Activated CD4-positive, CD25-positive, alpha-beta regulatory T cell treated with anti-CD3 and anti-CD28 coated beads, Interleukin-2, amount 50 U/mL, for 16 hours (primary cell): ENCODE results near the gene DHX34.
"Not testable (repeated sequence)": the region's sequence is repeated elsewhere in the genome, so short reads cannot be mapped to it uniquely, and the experiment has no call there.

Experiments used
- DNase-seq: peaks from one replicate; pipeline ENCODE4 v3.0.0-alpha.2; 2020; ENCODE audit warnings: low read depth, low spot score

Gene DHX34

DNA sequence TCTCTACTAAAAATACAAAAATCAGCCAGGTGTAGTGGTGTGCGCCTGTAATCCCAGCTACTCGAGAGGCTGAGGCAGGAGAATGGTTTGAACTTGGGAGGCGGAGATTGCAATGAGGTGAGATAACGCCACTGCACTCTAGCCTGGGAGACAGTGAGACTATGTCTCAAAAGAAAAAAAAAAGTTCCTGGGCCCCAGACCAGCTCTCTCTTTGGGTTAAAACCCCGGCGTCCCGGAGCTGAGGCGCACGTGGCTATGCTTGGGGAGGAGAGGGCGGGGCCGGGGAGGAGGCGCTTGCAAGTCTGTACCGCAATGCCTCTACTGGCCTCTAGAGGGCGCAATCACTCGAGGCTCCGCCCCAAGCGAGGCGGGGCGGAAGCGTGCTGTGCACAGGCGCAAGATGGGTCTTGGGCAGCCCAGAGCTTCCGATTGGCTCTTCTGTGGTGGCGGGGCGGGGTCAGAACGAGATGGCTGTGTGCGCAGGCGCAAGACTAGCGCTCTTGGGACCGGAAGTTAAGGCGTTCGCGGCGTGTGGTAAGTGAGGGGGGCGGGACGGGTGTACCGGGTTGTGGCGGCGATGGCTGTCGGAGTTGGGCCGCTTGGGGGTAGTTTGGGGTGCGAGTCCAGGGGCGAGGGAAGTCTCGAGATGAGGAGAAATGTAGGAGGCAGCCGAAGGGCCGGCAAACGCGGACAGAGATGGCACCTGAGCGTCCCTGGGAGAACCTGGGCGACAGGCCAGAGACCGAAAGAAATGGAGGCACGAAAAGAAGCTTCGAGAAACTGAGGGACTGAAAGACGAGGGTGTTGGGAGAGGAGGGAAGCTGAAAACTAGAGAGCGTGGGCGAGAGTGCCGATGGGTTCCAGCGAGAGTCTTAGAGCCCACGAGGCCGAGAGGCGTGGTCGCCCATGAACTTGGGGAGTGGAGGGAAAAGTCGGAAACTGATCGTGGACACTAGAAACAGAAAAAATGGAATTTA lies at the start of gene DHX34:
TSS of gene DHX34 (plus strand) at position 497 of the 977 bp plus-strand sequence. CDS start 3,716 bp downstream, outside the sequence.
- DNase-seq: peak; percentile 97

DNA sequence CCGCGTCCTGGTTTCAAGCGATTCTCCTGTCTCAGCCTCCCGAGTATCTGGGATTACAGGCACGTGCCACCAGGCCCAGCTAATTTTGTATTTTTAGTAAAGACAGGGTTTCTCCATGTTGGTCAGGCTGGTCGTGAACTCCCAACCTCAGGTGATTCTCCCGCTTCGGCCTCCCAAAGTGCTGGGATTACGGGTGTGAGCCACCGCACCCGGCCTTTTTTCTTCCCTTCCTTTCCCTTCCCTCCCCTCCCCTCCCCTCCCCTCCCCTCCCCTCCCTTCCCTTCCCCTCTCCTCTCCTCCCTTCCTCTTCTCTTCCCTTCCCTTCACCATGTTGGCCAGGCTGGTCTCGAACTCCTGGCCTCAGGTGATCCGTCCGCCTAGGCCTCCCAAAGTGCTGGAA lies 48.2 kb upstream of the DHX34 start:
- not testable (repeated sequence) for DNase-seq

- no peak for DNase-seq
Measured at GRCh38 chr19:47302249-47302648, 46.9 kb upstream of the DHX34 start.

GRCh38 chr19:47303966-47304365 lies 45.1 kb upstream of the DHX34 start:
- no peak for DNase-seq

GRCh38 chr19:47305309-47305751 lies 43.8 kb upstream of the DHX34 start:
- DNase-seq: peak; percentile 38

- no peak for DNase-seq
Measured at GRCh38 chr19:47306303-47306702, 42.8 kb upstream of the DHX34 start.

DNA sequence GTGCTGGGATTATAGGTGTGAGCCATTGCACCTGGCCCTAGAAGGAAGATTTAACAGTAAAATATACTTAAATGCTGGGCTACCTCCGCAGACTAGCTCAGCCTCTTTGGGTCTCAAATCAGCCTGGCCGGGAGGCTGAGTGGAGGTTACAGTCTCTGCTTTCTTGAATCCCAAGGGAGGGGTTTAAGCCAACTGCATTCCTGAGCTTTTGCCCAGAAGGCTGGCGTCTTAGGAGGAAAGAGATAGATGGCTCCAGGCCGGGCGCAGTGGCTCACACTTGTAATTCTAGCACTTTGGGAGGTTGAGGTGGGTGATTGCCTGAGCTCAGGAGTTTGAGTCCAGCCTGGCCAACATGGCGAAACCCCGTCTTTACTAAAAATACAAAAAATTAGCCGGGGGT lies 40.1 kb upstream of the DHX34 start:
- DNase-seq: no peak

GRCh38 chr19:47309608-47310007 lies 39.5 kb upstream of the DHX34 start, which contains the start of gene C5AR1:
Gene C5AR1 (plus strand): TSS chr19:47309861. CDS start chr19:47309896, 35 bp downstream.
- DNase-seq: no peak

DNA sequence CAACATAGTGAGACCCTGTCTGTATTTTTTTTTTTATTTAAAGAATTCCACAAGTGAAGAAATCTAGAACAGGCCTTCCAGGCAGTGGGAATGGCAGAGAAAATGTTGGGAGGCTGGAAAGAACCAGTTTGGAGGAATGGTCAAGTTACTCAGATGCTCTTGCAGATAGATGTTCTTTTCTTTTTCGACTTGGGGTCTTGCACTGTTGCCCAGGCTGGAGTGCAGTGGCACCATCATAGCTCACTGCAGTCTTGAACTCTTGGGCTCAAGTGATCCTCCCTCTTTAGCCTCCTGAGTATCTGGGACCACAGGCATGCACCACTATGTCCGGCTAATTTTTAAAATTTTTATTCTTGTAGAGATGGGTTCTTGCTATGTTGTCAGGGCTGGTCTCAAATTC lies 38.8 kb upstream of the DHX34 start:
- no peak for DNase-seq

- no peak for DNase-seq
Measured at GRCh38 chr19:47310819-47311218, 38.3 kb upstream of the DHX34 start.

- no peak for DNase-seq
Measured at GRCh38 chr19:47312366-47313006, 36.6 kb upstream of the DHX34 start.

GRCh38 chr19:47313754-47314295 lies 35.3 kb upstream of the DHX34 start:
- no peak for DNase-seq

DNA sequence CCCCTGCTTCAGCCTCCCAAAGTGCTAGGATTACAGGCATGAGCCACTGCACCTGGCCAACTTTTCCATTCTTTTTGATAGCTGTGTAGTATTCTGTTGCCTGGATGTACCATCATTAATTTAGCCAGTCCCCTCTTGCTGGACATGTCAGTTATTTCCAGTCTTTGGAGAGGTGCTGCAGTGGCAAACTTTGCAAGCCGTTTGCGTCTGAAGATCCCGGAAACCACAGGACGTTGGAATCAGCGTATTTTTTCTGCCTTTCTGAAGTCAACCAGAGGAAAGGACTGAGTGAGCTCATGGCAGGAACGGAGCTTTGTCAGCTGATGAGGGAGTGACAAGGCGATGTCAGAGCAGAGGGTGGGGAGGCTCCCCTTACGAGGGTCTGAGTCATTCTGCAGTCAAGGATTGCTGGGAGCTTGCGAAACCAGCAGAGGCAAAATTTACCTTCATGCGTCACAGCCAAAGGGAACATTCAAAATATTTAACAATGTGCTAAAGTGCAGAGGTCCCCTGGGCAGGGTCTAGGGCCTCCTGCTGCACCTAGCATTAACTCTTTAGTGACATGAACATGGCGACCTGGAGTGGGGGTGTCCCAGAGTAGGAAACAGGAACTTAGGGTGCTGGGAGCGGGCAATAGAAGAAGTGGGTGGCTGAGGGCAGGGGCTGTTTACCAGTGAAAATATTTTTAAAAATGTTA lies 33.8 kb upstream of the DHX34 start:
- DNase-seq: no peak

DNA sequence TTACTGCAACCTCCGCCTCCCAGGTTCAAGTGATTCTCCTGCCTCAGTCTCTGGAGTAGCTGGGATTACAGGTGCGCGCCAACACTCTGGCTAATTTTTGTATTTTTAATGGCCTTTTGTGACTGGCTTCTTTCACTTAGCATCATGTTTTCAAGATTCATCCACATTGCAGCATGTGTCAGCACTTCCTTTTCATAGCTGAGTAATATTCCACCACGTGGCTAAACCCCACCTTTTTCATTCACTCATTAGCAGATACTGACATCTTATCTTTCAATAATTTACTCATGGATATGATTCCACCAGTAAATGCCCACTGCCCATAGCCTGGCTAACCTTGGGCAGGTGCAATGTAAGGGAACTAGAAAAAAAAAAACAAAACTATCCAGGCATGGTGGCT lies 32.6 kb upstream of the DHX34 start:
- DNase-seq: no peak

DNA sequence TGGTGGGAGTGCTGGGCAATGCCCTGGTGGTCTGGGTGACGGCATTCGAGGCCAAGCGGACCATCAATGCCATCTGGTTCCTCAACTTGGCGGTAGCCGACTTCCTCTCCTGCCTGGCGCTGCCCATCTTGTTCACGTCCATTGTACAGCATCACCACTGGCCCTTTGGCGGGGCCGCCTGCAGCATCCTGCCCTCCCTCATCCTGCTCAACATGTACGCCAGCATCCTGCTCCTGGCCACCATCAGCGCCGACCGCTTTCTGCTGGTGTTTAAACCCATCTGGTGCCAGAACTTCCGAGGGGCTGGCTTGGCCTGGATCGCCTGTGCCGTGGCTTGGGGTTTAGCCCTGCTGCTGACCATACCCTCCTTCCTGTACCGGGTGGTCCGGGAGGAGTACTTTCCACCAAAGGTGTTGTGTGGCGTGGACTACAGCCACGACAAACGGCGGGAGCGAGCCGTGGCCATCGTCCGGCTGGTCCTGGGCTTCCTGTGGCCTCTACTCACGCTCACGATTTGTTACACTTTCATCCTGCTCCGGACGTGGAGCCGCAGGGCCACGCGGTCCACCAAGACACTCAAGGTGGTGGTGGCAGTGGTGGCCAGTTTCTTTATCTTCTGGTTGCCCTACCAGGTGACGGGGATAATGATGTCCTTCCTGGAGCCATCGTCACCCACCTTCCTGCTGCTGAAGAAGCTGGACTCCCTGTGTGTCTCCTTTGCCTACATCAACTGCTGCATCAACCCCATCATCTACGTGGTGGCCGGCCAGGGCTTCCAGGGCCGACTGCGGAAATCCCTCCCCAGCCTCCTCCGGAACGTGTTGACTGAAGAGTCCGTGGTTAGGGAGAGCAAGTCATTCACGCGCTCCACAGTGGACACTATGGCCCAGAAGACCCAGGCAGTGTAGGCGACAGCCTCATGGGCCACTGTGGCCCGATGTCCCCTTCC lies 28.9 kb upstream of the DHX34 start:
- DNase-seq: no peak

- no peak for DNase-seq
Measured at GRCh38 chr19:47321630-47322029, 27.5 kb upstream of the DHX34 start.

DNA sequence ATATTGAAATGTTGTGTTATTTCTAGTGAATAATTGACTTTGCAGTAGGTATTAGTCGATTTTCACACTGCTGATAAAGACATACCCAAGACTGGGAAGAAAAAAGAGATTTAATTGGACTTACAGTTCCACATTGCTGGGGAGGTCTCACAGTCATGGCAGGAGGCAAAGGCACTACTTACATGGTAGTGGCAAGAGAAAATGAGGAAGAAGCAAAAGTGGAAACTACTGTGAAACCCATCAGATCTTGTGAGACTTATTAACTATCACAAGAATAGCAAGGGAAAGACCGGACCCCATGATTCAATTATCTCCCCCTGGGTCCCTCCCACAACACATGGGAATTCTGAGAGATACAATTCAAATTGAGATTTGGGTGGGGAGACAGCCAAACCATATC lies 27.1 kb upstream of the DHX34 start:
- no peak for DNase-seq

DNA sequence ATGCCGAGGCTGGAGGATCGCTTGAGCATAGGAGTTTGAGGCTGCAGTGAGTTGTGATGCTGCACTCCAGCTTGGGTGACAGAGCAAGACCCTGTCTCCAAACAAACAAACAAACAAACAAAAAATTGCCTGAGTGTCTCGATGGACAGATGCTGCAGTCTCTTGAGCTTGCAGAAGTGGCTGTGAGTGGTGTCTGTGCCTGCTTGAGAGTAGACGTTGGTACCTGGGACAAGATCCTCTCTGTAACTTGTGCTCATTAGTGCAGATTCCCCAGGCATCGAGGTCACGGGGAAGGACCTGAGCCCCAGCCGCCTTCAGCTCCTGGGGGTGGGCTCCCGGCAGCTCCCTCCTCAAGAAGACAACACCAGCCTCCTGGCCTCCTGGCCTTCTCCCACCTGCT lies 25.7 kb upstream of the DHX34 start:
- no peak for DNase-seq

DNA sequence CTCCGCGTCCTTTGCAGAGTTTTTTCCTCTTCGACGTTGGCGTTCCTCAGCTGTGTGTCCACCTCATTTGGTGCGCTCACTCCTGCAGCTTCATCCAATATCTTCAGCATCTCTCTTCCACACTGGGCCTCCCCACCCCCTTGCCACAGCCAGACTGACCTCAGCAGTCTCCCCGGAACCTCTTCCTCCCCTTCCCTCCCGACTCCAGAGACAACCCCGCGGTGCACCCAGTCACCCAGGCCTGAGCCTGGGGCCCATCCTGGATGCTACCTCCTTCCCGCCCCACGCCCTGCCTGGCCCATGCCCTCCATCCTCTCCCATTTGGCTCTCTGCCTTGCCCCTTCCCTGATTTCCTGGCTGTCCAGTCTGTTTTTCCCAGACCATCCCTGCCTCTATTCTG lies 25.2 kb upstream of the DHX34 start:
- DNase-seq: no peak

DNA sequence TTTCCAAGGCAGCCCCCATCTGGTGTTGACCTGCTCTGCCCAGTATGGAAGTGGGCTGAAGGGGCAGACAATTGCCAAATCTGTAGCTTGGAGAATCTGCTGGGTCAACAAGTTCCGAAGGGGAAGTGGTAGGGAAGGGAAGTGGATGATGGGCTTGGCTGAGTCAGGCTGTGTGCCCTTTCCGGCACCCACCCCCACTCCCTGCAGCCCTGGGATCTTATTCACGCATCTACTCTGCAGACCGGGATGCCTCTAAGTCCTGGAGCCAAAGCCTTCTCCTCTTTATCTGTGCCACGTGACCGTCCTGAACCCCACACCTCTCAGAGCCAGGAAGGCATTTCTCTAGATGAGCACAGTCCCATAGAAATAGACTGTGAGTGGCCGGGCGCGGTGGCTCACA lies 24.6 kb upstream of the DHX34 start:
- no peak for DNase-seq

GRCh38 chr19:47330466-47330869 lies 18.6 kb upstream of the DHX34 start:
- no peak for DNase-seq
